Activated effector memory CD4-positive, alpha-beta T cell treated with anti-CD3 and anti-CD28 coated beads, Interleukin-2, amount 50 U/mL, for 16 hours (primary cell): ENCODE data around the gene TOR4A.

Experiments used
- DNase-seq: peaks from one replicate; pipeline ENCODE4 v3.0.0-alpha.2; 2020

Gene TOR4A

GRCh38 chr9:137295849-137296669 lies 18.5 kb downstream of the TOR4A start:
- DNase-seq = no peak

GRCh38 chr9:137296670-137297664 lies 19.4 kb downstream of the TOR4A start:
- no peak for DNase-seq

- no peak for DNase-seq
Measured at GRCh38 chr9:137297966-137298365, 20.4 kb downstream of the TOR4A start.

GRCh38 chr9:137298401-137299202 lies 21.1 kb downstream of the TOR4A start:
- DNase-seq = no peak

- DNase-seq = no peak
Measured at GRCh38 chr9:137299203-137299565, 21.7 kb downstream of the TOR4A start.

DNA sequence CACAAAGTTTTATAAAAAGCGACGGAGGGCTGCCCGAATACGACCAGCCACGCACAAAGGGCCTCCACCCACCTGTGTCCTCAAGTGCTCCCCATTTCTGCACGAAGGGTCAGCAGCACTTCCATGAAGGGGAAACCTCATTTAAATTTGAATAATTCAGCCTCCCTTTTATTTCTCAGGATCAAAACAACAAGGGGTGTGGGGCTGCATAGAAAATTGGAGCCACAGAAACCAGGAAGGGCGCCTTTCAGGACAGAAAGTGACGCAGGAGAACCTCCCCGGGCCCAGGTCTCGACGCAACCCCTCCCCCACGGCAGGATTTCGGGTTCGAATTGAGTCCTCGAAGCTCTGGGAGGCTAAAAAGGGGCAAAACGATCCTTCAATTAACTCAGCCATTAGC lies 22.4 kb downstream of the TOR4A start:
- DNase-seq = no peak

- no peak for DNase-seq
Measured at GRCh38 chr9:137300567-137301080, 23.1 kb downstream of the TOR4A start.

DNA sequence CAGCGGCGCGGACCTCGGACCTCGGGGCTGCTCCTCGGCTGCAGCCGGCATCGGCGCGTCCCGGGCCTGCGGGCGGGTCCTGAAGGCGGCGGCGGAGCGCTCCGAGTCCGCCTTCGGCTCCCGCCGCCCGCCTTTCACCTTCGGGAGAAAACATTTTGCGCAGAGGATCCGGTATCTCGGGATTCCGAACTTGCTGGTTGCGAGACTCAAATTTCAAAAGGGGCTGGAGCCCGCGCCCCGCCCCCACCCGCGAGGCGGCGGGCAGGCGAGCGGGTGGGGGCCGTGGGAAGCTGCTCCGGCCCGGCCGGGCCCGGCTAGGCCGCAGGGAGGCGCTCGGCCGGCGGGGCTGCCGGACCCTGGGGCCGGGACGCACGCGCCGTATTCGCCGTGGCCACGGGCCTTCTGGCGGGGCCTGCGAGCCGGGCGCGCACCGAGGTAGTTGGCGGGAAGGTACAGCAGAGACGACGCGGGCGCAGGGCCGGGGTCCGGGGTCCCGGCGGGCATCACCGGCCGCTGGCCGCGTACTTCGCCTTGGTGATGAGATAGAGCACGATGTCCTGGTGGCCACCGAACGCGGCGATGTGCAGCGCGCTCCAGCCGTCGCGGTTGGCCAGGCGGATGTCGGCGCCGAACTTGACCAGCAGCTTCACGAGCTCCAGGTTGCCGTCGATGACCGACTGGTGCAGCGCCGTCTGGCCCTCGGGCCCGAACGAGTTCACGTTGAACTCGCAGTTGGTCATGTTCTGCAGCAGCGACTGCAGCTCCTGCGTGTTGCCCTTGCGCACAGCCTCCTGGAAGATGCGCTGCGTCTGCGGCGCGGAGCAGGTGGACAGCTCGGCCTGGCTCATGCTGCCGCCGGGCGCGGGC lies 23.8 kb downstream of the TOR4A start:
- peak; percentile 72 for DNase-seq

GRCh38 chr9:137302118-137302448 lies 24.6 kb downstream of the TOR4A start, which contains the start of gene NRARP:
TSS of gene NRARP (minus strand) at chr9:137302271. CDS start at chr9:137301928, 343 bp downstream.
- peak; percentile 97 for DNase-seq

DNA sequence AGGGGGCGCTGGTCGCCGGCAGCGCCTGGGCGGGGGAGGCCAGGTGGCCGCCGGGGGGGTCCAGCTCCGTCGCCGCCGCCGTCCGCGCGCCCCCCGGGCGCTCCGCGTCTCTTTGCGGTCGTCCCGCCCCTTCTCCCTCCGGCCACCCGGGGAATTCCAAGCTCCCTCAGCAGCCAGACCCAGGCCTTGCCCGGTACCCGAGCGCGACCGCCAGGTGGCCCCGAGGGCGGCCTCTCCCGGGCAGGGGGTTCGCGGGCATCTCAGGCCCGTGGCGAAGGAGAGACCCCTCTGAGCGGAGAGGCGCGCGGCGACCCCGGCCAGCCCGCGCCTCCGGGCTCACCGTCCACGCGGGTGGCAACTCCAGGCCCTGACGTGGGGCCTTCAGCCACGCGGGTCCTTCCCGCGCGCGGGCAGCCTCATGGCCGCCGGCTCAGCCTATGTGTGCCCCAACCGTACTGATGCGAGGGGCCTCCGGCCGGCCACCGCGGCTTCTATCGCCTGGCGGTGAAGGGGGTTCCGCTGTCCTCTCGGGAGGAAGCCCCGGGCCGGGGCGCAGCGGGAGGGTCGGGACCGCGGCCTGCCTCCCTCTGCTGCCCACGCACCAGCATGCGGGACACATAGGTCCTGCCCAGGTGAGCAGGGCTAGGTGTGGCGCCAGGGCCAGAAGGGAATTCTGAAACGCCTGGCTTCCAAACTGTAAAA lies 25.1 kb downstream of the TOR4A start:
- DNase-seq = no peak

GRCh38 chr9:137303151-137303892 lies 25.8 kb downstream of the TOR4A start:
- no peak for DNase-seq

DNA sequence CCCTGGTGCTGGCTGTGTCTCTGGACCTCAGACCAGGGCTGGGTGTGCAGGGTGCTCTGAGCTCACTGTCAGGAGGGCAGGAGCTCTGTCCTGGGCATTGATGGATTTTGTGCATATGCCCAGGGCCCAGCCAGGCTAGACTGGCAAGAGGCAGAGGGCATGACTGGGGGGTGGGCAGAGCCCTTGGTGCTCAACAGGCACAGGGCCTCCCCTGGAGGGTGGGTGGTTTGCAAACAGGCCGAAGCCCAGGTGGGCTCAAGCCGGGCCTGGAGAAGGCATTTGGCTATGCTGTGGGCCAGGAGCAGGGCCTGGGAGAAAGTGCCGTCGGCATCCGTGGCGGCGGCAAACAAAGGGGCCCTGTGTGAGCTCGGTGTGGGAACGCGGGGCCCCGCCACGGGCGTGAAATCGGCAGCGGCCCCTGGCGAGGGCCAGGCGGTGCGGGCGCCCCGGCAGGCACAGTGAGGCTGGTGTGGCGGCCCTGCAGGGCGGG lies 26.4 kb downstream of the TOR4A start:
- DNase-seq = no peak

- DNase-seq = no peak
Measured at GRCh38 chr9:137304383-137305059, 27.0 kb downstream of the TOR4A start.

DNA sequence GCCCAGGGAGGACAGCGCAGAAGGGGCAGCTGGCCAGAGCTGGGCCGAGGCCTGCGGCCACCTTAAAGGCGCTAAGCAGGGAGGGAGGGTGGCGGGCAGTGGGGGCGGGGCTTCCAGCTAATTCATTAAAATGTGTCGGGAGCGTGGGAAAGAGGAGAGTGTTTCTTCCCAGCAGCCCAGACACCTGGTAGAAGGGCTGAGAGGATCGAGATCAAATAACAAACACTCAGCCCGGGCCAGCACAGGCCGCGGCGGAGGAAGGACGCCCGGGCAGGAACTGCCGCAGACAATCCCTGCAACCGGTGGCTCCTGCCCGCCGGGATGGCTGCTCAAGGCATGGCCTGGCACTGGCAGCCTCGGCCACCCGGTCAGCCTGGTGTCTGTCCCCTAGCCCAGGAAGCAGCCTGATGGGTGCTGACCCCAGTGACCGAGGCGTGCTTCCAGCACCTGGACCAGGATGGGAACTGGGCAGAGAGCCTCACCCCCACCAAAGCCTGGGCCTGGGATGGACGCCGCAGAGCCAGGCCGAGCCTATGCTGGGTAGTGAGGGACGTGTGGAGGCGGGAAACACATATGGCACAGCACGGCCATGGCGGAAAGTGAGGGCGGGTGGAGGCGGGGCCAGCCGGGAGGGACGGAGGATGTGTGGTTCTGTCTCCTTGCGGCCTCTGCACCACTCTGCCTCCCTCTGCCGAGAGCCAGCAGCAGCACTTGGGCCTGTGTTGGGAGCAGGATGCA lies 27.7 kb downstream of the TOR4A start:
- peak; percentile 84 for DNase-seq

GRCh38 chr9:137305798-137306065 lies 28.2 kb downstream of the TOR4A start:
- DNase-seq = no peak

GRCh38 chr9:137306066-137306849 lies 28.7 kb downstream of the TOR4A start:
- no peak for DNase-seq

DNA sequence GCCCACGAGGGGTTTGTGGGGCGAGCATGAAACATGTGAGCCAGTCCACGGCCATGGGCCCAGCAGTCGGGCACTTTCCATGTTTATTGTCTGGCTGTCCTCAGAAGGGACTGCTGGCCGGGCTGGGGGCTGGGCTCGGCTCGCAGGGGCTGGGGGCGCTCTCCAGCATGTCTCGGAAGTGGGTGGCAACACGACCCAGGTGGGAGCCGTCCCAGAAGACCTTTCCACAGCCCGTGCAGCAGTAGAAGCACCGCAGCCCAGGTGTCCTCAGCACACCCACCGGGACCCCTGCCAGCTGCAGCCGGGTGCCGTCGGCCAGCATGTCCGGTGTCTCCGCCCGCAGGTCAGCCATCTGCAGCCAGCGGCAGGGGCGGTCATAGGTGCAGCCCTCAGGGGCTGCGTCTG lies 29.3 kb downstream of the TOR4A start:
- no peak for DNase-seq
